ENCODE data around the gene DBN1.

The DBN1 gene

DNA sequence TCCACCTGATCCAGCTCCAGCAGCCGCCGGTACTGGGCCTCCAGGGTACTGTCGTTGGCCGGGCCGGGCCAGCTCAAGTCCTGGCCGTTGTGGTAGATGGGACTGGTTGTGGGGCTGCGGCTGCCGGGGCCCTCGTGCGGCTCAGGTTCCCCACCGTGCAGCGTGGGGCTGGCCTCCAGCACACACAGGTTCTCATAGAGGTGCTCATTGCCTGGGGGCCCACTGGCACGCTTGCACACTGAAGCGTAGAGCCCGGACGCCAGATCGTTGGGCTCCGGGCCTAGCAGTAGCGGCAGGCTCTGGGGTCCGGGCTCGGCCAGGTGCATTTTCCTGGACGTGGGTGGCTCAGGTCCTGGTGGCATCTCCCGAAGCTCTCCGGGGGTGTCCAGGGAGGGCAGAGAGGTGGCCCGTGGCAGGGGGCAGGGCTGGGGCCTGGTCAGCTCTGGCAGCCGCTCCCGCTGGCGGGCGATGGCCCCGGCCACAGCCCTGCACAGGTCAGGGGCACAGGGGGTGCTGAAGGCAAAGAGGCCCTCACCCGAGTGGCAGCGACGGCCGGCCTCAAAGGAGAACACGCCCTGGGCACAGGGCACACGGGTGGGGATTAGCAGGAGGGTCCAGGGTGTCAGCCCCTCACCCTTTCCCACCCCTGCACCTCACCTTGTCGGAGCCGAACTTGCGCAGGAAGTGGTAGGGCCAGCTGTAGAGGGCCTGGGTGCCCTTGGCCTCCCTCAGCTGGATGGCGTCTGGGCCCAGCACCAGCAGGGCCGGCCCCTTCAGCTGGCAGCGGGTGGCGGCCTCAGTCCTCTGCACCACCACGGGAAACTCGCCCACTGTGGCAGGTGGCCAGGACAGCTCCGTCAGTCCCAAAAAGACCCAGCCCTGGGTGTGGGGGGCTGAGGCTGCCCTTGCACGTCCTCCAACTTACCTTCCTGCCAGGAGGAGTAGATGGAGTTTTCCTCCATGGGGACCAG is 30.9 kb upstream of the DBN1 start:
- no peak for DNase-seq

GRCh38 chr5:177503351-177504085 is 30.1 kb upstream of the DBN1 start:
- DNase-seq = no peak

DNA sequence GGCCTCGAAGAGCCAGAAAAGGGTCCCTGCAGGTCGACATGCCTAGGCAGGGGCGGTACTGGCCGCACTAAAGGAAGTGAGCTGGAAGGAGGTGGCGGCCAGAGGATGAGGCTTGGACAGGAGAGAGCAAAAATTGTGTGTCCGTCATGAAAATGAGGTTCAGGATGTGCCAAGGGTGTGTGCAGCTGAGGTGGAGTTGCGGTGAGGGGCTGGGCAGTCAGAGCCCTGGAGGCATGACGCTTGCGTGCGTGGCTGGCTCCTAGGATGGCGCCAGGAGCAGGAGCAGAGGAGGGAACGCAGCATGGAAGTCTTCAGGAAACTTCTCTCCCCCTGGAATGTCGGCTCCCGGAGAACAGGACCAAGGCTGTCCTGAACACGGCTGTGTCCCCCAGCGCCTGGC is 29.5 kb upstream of the DBN1 start:
- no peak for DNase-seq

GRCh38 chr5:177501874-177502678 is 28.6 kb upstream of the DBN1 start:
- no peak for DNase-seq

GRCh38 chr5:177500685-177501522 is 27.5 kb upstream of the DBN1 start:
- DNase-seq = peak; percentile 81 to 83

GRCh38 chr5:177499842-177500241 is 26.4 kb upstream of the DBN1 start:
- no peak for DNase-seq

GRCh38 chr5:177498013-177498787 is 24.8 kb upstream of the DBN1 start:
- no peak for DNase-seq

- DNase-seq = peak; percentile 94 to 95
Observed at GRCh38 chr5:177497292-177498012, 24.0 kb upstream of the DBN1 start, which contains the start of gene PDLIM7. Gene PDLIM7 (minus strand): TSS chr5:177497604. CDS start chr5:177496512, 1,092 bp downstream.

GRCh38 chr5:177496727-177497291 is 23.4 kb upstream of the DBN1 start:
- peak in 1 of 2 donors; percentile 26 for DNase-seq

DNA sequence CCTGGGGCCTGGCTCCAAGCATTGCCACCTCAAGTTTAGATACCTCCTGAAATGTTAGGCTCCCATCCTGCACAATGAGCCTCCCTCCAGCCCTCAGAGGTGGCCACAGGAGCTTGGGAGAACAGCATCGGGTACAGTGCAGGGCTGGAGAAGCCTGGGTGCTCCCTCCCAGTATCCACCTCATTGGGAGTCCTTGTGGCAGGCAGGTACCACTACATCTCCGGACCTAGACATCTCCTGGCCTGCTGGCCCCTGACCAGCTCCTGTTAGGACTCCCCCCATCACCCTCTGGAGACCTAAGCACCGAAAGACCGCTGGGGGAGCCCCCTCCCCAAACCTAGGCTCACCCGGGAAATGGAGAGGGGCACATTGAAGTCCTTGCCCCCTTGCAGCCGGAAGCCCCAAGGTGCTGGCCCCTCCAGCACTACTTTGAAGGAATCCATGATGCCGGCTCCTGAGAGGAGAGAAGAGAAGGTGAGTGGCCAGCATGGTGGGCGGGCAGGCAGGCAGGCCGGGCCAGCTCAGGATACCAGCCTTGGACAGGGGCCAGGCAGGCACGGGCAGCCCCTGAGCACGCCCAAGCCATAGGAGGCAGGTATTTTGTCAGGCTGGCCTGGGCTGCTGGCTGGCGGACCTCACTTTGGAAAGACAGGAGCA is 22.8 kb upstream of the DBN1 start:
- peak in 1 of 2 donors; percentile 10 for DNase-seq

DNA sequence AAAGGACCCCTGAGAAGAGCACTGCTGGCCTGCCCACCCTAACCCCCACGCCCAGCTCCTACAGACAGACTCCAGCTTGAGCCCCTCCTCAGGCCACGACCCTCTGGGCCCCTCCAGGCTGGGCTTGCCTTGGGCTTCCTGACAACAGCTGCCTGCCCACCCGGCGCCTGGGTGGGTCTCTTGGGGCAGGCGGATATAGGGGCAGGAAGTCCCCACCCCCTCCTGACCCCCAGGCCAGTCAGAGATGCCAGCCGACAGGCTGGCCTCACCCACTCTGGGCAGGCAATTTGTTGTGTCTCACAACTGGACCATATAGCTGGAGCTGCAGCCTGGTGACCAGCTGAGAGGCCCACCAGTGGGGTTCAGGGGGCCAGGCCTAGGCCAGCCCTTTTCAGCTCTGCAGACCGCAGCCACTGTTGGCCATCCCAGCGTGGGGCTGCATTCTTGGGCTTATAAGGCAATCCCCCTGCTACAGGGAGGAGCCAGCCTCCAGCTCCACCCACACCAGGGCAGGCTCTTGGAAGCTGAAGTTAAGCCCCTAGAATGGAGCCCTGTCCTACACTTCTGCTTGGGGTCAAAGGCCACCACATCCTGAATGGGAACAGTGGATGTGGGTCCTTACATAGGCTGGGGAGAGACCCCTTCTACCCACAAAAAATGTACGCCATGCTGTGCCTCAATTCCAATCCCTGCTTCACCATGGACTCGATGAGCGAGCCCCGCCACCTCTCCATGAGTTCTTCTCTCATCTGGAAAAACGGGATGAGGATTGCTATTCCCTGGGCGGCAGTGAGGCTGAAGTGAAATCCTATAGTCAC is 22.0 kb upstream of the DBN1 start:
- peak in 1 of 2 donors; percentile 24 for DNase-seq

DNA sequence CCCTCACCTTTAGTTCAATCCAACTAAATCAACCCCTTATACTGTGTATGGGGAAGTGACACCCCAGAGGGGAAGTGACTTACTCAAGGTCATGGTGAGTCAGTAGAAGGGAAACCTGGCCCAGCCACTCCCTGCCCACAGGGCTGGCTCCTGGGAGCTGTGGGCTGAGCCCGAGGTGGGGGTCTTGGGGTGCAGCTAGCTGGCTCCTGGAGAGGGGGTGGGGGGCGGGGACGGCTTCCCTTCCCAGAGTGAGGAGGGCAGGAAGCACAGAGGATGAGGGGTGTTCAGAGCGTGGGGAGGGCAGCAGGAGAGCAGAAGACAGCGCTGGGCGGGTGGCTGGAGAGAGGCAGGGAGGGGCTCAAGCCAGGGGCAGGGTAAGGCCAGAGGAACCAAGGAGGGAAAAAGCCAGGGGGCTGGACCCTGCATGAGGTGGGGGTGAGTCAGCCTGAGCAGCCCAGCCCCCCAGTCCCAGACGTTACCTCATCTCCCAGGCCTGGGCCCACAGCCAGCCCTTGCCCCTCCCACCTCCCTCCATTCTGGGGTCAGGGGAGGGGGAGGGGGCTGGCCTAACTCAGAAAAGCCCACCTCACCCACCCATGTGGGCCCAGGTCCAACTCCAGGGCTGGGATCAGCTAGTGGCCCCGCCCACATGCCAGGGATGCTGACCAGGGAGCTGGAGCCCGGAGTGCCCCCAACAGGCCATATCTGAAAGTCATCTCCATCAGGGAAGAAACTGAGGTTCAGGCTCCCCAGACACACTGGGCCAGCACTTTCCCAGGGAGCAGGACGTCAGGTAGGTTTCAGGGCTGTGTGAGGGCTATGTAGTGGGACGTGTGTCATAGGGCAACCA is 21.1 kb upstream of the DBN1 start:
- DNase-seq = peak in 1 of 2 donors; percentile 75

DNA sequence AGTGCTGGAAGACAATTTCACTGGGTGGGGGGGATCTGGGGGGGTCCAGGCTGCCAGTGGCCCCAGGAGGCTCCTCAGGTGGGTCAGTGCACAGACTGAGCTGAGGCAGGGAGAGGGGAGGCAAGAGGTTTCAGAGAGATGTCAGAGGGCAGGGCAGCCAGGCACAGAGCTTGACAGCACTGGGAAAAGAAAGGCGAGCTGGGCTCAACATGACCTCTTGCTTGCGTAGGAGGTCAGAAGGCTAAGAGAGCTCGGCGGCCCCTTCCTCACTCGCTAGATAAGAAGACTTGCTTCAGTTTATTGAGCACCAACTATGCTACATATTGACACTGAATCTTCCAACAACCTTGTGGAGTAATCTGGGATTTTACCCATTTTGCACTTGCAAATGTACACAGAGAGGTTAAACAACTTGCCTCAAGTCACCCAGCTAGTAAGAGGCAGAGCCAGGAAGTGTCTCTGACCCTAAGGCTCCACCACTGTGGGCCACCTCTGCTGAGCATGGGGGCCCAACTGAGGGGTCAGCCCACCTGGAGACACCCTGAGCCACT is 20.4 kb upstream of the DBN1 start:
- no peak for DNase-seq

- DNase-seq = no peak
Observed at GRCh38 chr5:177492841-177493240, 19.4 kb upstream of the DBN1 start.

DNA sequence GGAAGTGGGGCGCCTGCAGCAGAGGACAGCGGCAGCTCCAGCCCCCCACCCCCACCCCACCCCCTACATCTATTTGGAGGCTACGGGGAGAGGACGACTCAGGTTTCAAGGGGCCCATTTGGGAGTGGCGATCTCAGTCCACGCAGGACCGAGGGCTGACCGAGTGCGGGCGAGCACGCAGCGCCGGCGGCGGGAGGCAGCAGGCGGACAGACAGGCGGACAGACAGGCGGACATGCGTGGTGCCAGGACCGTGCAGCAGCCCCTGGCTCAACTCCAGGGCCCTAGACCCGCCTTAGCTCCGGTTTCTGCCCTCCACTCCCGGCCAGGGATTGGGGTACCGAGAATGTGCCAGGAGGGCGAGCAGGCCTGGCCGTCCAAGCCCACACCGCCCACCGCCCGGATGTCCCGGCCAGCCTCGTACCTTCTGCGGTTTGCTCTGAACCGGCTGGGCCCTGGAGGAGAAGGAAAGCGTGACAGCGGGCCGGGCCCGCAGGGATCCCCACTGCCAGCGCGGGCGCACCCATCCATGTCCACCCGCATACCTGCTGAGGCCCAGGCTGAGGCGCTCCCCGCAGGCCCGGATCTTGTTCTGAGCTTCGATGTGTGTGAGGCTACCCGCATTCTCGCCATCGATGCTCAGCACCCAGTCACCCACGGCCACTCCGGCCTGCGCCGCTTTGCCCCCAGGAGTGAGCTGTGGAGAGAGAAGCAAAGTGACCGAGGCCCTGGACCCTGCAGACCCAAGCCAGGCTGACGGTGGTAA is 18.7 kb upstream of the DBN1 start:
- no peak for DNase-seq

DNA sequence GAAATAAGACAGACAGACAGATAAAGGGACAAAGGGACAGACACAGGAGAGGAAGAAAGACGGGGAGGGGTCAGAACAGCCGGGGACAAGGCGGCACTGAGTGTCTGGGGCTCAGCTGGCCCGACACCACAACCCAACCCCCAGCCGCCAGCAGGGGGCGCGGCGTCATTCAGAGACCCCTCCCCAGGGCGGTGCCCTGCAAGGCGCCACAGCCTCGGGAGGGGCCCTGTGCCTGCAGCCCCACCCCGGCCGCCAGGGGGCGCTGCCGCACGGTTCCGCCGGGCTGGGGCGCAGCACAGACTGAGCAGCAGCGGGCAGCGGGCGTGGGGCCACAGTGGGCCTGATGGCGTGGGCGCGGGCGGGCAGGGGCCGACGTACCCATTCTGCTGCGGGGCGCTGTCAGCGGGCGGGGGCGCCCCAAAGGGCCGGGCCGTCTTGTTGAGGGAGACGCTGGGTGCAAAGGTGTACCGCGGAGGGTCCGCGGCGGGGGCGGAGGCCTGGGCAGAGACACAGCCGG is 18.1 kb upstream of the DBN1 start:
- DNase-seq = peak in 1 of 2 donors; percentile 25
